SH-SY5Y (cell line): ENCODE data around the gene FOLR3.

Experiments
- GATA2 ChIP-seq: IDR thresholded peaks from 2 replicates; pipeline ENCODE4 v1.6.1; 2011; ENCODE audit warnings: mild to moderate bottlenecking, low read depth, low read length
- GATA3 ChIP-seq: IDR thresholded peaks from 2 replicates; pipeline ENCODE4 v1.6.1; 2011; ENCODE audit warnings: low read depth, mild to moderate bottlenecking, low read length, moderate library complexity

DNA sequence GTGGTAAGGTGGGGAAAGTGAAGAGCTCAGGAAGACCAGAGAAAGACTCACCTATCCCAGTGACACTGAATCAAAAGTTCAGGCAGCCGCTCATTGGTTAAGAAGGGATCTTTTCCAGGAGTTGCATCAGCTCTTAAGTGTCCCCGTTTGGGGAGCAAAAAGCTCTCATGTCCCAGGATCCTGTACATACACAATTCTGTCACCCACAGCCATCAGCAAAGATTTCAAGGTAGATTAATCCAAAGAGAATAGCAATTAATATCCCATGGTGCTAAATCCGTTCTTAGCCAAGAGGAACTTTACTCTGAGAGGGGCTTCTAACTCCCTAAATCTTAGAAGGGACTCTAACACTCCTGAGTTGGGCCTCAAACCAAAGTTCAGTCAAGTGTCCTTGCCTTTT lies 19.3 kb downstream of the FOLR3 start:
- TF ChIP-seq GATA2, result no peak
- no peak for TF ChIP-seq GATA3
